SK-N-DZ (cell line): ENCODE measurements around the gene DNER.
A peak's percentile ranks its signal among the peaks of the same experiment; 100 is the strongest.
"Not testable (repeated sequence)": the region's sequence is repeated elsewhere in the genome, so short reads cannot be mapped to it uniquely, and the experiment has no call there.

ENCODE experiments used
- DNase-seq: peaks from one replicate; pipeline ENCODE4 v3.0.0-alpha.2; 2015; ENCODE audit warnings: low spot score

The DNER gene

DNA sequence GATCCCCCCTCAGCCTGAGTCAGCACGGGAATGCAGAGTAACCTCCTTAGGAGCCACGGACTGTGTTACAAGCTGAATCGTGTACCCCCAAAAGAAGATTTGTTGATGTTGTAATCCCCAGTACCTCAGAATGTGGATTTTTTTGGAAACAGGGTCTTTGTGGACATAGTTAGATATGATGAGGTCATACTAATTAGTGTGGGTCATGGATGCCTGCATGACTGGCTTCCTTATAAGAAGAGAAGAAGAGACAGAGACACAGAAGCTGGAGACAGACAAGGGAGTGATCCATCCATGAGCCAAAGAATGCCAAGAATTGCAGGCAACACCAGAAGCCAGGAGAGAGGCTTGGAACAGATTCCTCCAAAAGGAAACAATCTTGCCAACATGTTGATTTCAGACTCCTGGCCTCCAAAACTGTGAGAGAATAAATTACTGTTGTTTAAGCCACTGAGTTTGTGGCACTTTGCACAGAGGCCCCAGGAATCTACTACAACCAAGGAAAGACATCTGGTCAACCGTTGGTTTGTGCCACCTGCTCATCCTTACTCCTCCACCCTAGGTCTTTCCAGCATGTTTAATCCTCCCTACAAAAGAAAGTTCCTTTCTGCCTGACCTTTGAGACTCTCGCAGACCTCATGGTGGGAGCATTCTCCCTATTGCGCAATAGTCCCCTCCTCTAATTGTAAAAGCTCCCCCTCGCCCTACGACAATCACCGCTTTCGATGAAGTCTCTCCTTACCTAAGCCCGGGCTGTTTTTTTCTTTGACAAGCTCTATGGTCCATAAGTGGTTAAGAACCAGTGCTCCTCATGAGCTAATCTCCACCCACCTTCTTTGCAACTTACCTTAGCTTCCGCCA, 91.6 kb downstream of the DNER start:
- DNase-seq = no peak

DNA sequence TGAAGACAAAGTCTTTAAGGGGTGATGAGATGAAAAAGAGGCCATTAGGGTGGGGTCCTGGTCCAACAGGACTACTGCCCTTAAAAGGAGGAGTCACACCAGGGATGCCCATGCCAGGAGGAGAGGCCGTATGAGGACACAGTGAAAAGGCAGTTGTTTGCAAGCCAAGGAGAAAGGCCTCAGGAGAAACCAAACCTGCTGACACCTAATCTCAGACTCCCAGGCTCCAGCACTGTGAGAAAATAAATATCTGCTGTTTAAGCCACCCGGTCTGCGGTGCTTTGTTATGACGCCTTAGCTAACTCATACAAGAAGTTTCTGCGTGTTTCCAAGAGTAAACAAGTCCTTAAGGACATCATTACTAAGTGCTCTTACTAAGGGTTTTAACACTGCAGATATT, 93.6 kb downstream of the DNER start:
- DNase-seq = no peak

DNA sequence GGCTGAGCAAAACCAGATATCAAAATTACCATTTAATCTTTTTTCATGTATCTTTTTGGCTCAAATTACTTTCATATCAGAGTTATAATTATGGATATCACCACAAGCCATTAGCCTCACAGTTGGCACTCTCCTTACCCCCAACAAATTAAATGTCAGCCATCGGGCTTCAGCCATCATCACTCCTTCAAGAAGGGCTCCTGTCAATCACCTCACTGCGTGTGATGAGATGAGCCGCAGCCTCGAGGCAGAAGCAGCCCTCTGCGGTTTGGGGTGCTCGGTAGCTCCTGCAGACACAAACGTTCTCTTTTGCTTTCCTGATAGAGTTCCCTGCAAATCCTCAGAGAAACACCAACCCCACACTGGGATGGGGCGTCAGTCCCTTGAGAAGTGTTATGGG, 94.1 kb downstream of the DNER start:
- no peak for DNase-seq

DNA sequence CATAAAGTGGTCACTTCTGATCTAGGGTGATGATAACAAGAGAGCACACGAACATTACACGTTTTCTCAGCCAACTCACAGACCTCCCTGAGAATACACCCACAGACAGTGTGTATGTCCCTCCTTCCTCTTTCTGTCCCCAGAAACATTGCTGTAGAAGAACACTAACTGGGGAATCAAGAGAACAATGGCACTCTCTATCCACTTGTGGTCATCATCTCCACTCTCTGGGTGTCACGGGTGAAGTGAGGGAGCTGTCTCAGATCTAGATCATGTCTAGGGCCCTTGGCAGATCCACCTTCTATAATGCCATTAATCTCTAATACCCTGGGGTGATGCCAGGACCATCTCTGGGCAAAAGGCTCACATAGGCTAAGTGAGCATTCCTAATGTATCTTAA, 97.9 kb downstream of the DNER start:
- DNase-seq = no peak

DNA sequence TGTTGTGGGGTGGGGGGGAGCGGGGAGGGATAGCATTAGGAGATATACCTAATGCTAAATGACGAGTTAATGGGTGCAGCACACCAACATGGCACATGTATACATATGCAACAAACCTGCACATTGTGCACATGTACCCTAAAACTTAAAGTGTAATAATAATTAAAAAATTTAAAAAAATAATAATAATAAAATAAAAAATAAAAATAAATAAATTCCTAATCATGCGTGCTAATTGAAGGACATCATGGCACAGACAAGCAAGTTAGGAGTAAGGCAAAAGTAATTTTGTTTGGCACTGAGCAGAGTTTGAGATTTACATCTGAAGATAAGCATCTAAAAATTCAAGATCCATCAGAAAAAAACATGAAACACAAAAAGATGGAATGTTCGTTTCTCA, 100.3 kb downstream of the DNER start:
- not testable (repeated sequence) for DNase-seq

DNA sequence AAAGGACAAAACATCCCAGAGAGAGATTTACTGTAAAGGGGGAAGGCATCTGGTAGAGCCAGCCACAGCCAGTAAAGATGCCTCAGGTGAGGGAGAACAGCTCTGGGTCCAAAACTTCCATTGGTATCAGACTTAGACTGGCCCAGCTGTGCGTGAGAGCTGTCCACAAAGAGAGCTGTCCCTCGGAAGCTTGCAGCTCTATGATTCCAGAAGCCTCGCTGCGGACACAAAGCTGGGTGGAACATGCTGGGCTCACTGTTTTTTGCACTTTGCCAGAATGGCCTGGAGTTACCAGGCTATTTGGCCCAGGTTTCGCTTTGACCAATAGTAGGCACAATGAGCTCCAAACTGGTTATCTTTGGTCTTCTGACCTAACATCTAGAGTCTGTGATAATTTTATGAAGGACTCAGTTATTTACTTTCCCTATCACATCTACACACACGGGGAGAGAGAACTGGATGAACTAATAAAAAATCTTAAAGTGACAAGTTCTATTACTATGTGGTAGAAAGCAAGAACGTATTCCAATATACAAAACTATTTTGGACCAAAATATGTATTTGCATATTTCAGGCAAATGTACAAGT, 101.9 kb downstream of the DNER start:
- no peak for DNase-seq

DNA sequence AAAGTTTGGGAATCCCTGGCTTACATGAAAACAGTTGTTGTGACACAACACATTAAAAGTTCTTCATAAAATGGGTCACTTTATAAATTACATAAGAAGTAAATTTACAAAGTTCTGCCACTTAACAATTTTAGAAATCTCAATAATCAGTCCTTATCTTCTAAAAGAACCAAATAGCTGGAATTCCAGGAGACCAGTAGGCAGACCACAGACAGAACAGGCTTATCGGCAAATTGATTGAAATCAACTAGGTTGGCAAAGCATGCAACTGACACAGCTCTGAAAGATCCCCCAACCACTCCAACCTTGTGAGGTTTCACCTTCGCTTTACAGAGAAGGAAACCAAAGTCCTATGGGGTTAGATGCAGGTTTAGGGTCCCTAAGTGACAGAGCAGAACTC, 103.0 kb downstream of the DNER start:
- DNase-seq = no peak

DNA sequence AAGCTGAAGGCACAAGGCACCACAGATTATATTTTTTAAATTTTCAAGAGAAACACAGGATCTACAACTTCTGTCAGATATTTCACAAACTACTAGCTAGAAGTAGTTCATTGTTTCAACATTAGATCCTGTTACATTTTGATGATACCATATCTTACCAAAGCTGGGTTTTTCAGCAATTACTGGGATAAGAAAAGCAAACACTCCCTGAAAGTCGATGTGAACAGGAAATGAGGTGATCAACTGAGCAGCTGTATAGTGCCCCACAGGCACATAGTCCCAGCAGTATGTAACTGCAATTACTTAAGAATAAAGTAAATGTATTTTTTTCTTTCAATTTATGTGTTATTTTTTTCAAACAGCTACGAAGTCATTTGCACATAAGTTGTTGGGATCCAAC, 103.5 kb downstream of the DNER start:
- no peak for DNase-seq

DNA sequence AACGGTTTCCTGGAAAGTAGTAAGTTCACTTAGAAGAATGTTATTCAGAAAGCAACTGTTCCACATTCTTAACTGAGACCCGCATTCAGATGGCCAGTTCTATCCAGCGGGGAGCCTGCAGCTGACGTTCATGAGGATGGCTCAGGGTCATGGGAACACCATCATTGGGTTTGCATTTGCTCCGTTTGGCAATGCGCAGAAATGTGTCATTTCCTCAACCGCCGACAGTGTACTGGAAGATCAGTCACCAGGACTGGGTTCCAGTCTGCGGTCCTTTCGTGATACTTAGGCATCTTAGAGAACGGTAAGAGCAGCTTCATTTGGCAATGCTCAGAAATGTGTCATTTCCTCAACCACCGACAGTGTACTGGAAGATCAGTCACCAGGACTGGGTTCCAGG, 104.0 kb downstream of the DNER start:
- no peak for DNase-seq

DNA sequence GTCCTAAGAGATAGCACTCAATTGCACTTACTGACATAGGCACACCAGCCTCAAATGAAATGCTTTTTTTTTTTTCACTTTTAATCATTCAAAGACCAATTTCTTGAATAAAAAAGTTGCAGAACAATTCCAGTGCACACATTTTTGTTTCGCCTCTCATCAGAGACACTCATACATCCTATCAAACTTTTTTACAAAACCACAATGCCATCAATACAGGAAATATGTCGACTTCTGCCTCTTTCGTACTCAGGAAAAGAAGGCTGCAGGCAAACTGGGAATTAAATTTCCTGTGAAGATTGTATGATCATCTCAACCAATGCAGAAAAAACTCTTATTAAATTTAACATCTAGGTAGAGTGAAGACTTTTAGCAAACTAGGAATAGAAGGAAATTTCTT, 112.4 kb downstream of the DNER start:
- DNase-seq = no peak

DNA sequence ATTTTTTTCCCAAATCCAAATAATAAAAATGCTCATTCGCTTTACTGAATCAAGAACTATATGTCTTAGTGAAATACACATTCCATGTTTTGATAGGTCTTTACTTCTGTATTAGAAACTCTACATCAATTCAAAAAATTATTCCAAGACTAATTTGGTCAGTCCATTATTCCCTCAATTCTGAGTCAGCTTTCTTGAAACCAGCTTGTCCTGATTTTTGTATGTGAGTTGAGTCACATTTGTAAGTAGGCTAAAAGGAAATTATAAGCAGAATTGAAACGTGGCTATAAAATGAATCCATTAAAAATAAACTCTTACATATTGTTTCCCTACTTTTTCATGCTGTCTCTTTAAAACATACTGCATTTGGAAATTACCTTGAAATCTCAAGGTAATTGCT, 113.0 kb downstream of the DNER start:
- DNase-seq = no peak

DNA sequence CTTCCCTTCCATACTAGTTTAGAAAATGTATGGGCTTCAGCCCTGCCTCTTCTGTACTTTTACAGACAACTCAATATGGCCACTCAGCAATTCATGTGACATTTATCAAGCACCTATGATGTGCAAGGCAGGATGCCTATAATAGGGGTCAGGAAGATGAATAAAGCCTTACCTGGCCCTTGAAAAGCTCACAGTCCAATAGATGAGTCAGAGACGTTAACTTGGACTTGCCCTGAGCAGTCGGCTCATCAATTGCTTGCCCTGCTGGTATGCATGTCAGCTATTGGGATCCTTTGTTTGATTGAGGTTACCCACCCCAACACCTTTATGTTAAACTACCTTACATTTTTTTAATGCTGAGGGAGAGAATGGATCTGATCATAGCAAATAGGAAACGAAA, 116.1 kb downstream of the DNER start:
- no peak for DNase-seq

DNA sequence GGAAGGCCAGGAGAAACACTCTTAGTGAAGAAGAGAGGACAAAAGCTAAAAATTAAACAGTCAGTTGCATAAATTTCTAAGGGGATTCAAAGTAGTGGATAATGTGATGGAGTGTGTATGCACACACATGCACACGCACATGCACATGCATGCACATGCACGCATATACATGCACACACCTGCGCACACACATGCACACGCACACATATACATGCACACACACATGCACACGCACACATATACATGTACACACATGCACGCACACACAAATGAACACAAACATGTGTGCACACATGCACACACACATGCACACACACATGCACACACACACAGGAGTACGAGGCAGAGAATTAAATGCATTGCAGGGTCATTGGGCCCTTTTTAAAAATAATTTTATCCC, 117.6 kb downstream of the DNER start:
- no peak for DNase-seq

DNA sequence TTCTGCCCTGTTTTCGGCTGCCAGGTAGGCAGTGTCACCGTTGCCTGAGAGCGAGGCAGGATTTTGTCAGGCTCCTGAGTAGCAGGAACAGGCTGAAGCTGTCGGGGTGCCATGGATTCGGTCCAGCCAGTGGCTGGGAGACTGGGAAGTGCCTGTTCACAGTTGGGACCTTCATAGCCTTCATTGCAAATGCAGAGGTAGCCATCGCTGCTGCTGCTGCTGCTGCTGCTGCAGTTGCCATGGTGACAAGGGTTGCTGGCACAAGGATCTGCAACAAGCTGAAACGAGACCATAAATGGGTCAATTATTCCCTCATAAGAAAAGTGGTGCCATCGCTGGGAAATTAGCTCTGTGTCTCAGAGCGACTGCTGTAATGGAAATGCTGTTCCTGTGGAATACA, 122.7 kb downstream of the DNER start:
- DNase-seq = peak; percentile 16

DNA sequence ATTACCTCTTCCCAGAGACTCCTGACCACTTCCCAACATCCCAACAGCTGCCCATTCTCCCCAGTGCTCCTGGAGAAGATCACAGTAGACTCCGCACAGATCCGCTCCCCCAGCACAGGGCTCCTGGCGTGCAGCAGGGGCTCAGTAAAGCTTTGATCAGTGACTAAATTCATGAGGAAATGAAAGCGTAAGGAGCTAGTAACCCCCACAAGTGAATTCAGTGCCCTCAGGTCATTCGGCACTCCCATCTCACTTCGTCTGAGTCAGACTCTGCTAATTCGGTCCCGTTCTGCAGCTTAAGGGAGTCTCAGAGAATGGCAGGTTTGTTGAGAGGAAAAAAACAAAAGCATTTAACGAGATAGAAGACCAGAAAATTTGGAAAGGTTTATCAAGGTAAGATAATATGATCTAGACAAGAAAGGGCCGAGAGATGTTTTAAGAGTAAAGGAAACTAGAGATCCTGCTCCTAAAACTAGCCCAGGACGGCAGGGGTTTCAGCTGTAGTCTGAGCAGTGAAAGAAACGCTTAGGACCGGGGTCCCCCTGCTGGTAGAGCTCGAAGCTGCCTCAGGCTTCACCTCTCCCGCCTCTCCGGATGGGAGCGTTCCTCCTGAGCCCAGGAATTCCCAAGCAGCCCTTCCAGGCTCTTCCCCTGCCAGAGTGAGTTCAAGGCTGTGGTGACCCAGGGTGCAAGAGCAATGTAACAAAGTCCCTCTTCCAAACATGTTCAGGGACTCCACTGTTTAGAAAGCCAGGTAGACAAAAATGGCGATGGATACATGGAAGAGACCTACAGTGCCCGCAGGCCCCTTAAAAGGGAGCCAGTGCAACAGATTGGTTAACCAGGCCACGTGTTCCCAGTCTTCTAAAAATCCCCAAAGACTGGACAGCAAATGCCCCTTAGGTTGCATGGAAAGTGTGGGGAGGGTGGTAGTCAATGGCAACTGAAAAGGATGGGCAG, 127.3 kb downstream of the DNER start:
- DNase-seq = peak; percentile 49

DNA sequence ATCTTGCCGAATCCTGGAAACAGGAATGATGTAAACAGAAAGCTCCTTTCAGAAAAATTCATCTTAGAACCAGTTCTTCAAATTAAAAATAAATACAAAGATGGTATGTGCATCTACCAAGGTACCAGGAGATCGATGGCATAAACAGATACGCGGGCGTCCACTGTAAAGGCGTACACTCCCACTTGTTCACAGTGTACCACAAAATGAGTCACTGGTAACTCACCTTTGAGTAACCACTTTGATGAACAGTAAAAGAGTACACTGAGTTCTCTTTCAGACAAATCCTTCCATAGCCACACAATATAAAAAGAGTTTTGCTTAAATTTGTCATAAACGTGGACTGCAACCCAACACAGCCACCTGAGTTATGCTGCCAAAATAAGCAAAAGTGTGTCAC, 128.3 kb downstream of the DNER start:
- no peak for DNase-seq

DNA sequence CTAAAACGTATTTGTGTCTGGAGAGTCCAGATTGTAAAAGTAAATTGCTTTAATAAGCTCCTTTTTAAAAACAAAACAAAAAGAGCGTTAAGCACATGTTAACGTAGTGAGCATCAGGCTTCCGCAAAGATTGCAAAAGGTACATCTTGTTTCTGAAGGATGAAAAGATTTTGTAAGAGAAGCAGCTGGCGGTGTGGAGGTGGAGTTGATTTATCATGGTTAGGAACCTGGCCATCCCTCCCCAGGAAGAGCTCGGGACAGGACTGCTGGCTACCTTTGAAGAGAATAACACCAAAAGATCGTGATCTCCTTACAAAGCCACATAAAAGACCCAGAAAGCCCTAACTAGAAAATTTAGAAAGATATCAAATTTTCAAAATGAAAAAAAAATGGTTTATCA, 132.2 kb downstream of the DNER start:
- no peak for DNase-seq

DNA sequence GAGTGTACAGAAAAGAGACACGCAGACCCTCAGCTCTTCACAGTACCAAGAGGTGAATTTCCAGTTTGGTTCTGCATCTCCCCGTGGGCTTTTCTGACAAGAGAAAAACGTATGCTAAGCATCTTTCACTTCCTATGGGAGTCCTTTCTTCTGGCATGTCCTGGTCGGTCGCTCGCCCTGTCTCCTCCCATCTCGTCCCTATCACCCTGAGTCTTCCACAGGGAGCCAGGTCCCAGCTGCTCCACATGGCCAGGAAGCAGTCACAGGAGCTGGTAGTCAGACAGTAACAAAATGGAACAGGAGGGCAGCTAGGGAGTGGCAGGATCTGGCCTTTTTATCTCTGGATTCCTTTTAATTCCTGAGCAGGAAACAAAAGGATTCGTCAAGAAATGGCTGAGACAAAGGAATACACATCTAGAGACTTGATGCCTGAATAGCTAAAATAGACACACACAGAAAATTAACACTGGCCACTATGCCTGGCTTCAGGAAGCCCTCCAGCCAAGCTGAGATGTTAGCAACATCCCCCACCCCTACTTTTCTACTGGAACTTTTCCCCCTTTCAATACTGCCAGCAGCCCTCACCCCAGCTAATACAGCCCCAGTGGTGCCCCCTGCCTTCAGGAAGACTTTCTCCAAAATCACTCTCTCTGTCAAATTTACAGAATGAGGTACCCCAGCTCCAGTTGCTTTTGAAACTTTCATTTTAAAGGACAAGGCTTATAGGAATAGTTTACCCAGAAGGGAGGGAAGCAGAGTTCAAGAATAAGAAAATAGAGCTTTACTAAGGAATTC, 136.1 kb downstream of the DNER start:
- no peak for DNase-seq

DNA sequence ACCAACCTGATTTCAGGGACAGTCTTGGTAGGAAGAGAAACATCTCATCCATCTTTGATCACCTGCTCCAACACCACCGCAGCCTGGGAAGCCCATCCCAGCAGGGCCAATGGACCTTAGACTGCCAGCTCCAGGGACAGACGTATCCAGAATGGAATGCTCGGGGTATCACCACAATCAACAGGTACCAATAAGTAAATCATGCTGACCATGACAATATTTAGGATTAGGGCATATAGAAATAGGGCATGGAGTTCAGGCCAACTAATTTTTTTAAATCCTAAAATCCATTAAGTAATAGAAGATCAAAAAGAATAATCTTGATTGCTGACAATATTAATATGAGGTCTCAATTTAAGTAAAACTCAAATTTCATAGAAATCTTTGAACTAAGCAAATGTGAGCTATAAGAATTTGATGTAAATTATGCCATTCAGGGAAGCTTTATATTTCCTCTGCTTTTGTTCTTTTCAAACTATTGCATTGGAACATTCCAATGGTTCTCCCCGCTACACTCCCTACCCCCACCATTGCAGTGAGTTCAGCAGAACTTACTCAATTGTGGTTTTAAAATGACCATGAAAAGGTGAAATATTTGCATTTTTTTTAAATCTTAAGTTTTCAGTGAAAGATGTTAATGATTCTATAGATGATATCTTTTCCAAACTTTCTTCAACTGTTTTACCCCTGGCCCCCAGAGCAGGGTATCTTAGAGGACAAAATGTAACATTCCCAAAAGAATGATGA, 138.6 kb downstream of the DNER start:
- DNase-seq = no peak

DNA sequence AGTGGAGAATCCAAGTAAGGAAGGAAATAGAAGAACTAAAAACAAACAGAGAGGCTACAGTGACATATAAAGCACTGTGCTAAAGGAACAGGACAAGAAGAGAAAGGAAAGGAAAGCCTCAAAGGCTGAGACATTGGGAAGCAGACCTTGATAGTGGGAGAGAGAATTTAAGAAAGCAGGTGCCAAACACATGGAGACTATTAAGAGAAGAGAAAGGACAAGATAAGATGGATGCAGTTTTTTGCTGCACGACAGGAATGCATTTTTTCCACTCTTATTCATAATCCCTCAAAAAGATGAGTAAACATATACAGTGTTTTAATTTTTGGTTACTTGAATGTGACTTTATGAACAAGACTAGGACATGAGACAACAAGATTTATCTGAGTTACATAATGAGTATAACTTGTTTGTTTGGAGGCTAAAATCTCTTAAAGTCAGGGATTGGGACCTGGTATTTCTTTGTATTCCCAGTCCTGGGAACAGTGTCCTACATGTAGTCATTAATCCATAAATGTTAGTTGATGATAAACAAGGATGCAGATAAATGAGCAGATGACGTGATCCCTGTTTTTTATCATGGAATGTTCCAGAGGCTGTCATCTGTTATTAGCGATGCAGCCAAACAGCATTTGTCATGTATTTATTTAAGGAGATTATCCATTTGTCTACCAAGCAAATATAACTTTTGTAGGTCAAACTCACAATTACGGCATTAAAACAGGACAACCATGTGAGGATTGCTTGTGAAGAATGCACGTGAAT, 141.7 kb downstream of the DNER start:
- DNase-seq = no peak
